T-helper 22 cell (primary cell): ENCODE data around the gene DEPDC4.
"Not testable (repeated sequence)": the region's sequence is repeated elsewhere in the genome, so short reads cannot be mapped to it uniquely, and the experiment has no call there.

Experiments
- DNase-seq: peaks from one replicate; pipeline ENCODE4 v3.0.0-alpha.2; 2020; ENCODE audit warnings: low read depth

DEPDC4 gene

DNA sequence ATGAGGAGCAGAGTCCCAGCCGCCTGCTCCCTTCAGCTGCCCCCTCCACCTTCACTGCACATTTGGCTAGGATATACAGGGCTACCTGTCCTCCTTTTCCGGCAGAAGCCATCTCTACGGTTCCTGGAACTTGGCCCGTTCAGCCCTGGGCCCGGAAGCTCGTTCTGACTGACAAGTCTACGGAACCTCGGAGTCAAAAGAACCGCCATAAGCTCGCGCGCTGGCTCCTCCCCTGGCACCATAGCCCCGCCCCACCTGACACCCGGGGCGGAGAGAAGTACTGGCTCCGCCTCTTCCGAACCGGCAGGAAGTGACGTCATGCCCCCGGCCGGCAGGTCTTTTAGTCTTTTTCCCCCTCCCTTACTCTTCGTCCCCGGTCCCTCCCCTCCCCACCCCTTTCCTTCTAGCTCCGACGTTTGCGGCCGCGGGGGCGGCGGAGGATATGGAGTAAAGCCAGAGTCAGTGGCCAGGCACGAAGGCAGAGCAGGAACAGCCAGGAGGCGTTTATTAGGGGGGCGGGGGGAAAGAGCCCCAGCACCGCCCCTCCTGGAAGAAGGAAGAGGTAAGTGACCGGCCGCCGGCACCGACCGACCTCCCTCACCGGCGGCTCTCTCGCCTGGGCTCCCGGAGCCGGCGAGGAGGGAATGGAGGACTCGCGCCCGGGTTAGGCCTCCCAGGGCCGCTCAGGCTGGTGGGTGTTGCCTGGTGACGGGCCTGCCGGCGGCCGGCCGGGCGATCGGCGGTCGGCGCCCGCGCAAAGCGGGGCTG lies at the start of gene DEPDC4, which contains the start of gene SCYL2:
DEPDC4 (minus strand) TSS at position 245 of the 768 bp plus-strand sequence; CDS start at position 242, 3 bp downstream.
SCYL2 (plus strand) TSS at position 343 of the 768 bp plus-strand sequence. CDS start 15,794 bp downstream, outside the sequence.
- DNase-seq = peak; percentile 85

DNA sequence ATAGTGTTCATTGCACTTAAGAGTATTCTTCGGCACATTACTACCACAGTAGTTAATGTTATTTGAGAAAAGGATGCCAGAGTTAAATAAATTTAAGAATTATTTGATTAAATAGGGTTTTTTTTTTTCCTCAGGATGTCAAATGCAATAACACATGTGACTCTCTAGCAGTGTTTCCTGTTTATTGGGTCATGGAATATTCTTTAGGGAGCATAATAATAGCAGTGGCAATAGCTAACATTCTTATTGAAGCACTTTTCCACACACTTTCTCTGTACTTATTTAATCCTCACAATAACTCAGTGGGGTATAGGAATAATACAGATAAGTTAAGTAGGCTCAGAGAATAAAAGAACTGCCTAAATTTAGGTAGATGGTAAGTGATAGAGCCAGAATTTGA lies 44.4 kb upstream of the DEPDC4 start:
- no peak for DNase-seq

DNA sequence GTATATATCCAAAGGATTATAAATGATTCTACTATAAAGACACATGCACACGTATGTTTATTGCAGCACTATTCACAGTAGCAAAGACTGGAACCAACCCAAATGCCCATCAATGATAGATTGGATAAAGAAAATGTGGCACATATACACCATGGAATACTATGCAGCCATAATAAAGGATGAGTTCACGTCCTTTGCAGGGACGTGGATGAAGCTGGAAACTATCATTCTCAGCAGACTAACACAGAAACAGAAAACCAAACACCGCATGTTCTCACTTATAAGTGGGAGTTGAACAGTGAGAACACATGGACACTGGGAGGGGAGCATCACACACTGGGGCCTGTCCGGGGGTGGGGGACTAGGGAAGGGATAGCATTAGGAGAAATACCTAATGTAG lies 41.3 kb upstream of the DEPDC4 start:
- not testable (repeated sequence) for DNase-seq

DNA sequence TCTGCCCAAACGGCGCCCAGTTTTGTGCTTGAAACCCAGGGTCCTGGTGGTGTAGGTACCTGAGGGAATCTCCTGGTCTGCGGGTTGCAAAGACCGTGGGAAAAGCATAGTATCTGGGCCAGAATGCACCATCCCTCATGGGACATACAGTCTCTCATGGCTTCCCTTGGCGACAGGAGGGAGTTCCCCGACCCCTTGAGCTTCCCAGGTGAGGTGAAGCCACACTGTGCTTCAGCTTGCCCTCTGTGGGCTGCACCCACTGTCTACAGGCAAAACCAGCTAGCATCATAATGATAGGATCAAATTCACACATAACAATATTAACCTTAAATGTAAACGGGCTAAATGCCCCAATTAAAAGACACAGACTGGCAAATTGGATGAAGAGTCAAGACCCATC lies 37.5 kb upstream of the DEPDC4 start:
- not testable (repeated sequence) for DNase-seq

DNA sequence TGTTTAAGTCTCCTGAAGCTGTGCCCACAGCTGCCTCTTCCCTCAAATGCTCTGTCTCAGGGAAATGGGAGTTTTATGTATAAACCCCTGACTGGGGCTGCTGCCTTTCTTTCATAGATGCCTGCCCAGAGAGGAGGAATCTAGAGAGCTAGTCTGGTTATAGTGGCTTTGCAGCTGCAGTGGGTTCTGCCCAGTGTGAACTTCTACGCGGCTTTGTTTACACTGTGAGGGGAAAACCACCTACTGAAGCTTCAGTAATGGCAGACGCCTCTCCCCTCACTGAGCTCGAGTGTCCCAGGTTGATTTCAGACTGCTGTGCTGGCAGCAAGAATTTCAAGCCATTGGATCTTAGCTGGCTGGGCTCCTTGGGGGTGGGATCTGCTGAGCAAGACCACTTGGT lies 37.0 kb upstream of the DEPDC4 start:
- no peak for DNase-seq

DNA sequence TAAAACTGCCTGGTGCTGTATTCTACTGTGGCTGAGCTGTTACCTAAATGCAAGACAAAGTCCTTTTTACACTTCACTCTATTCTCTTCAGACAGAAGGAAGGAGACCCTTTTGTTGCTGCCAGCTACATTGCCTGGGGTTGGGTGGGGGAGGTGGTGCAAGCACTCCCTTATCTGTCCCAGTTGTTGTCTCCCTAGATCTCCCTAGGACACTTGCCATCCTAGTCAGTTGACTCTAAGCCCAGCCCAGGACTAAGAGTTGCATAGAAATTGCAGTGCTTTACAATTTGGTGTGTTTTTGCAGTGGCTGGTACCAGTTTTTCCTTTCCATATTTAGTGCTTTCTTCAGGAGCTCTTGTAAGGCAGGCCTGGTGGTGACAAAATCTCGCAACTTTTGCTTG lies 35.2 kb upstream of the DEPDC4 start:
- no peak for DNase-seq

DNA sequence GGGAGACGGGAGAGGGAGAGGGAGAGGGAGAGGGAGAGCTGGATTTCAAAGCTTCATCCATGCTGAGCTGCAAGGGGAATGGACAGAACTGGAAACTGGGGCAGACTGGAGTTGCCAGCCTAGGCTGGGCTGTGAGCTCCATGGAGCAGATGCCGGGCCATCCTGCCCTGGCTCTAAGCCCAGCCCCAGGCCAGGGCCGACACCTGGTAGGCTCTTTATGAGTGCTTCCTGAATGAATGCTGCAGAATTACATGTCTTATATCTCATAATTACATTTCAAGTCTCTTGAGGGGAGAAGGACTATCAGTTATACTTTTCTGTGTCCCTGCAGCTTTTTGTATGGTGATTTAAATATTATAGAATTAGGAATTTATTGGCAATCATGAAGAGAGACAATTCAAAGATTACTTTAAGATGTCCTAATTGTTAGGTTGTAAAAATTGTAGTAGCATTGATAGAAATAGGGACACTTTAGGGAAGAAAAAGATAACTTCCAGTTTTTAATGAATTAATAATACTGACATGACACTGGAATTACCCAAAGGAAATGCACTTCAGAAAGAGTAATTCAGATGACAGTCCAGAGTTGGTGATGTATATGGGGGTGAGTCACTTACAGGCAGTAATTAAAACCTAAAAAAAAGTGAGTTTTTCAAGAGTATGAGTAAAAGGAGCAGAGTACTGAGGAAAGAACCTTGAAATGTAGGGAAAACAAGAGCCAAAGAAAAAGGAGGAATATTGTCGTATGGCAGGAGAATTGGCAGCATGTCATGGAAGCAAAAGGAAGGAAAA lies 29.1 kb upstream of the DEPDC4 start:
- no peak for DNase-seq

DNA sequence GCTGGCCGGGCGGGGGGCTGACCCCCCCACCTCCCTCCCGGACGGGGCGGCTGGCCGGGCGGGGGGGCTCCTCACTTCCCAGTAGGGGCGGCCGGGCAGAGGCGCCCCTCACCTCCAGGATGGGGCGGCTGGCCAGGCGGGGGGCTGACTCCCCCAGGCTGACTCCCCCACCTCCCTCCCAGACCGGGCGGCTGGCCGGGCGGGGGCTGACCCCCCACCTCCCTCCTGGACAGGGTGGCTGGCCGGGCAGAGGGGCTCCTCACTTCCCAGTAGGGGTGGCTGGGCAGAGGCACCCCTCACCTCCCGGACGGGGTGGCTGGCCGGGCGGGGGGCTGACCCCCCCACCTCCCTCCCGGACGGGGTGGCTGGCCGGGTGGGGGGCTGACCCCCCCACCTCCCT lies 27.5 kb upstream of the DEPDC4 start:
- not testable (repeated sequence) for DNase-seq

DNA sequence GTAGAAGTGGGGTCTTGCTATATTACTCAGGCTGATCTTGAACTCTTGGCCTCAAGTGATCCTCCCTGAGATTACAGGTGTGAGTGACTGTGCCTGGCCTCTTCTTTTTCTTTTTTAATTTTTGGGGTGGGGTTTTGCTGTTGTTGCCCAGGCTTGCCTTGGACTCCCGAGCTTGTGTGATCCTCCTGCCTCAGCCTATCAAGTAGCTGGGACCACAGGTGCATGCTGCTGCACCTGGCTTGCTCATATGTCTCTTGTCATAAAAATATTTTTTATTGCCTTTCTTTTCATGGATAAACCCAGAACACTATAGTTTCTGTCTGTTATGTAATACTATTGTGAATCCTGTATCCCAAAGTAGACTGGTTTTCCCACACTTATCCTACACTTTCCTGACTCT lies 26.1 kb upstream of the DEPDC4 start:
- DNase-seq = no peak

DNA sequence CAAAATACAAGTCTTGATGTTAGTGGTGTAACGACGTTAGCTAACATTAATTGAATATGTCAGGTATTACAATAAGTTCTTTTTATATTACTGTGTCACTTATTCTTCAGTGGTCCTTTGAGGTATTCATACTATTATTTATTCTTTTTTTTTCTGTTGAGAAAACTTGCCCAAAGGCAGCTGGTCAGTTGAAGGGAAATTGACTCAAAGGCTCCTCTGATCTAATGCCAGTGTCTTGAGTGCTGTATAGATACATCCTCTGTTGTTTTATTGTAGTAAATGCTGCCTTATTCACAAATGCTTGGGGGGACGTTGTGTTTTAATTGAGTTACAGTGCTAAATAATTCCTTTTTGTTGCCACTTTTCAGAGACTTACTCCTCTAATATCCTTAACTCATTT lies 23.1 kb upstream of the DEPDC4 start:
- no peak for DNase-seq

DNA sequence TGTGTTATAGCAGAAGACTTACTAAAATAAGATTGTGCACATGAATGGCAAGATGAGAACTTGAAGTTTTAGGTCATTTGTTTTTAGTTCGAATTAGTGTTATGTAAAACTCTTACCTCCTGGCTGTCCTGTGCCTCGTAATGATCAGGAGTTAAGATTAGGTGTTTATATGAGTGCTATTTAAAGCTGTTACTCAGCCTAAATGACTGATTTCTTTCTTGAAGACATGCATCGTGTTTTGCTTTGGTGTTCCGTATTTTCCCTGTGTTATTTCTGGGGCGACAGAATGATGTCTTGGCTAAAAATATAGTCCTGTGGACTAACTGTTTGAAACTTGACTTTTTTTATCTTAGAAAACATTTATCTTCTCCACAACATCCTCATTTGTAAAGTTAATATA lies 22.2 kb upstream of the DEPDC4 start:
- no peak for DNase-seq

DNA sequence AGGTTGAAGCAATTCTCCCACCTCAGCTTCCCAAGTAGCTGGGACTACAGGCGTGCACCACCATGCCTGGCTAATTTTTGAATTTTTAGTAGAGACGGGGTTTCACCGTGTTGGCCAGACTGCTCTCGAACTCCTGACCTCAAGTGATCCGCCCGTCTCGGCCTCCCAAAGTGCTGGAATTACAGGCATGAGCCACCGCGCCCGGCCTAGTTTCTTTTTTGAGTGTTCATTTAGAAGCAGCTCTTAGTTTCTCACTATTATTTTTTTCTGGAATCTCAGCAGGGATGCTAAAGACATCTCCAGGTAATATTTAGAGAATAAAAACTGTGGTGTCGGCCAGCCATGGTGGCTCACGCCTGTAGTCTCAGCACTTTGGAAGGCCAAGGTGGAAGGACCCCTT lies 17.7 kb upstream of the DEPDC4 start:
- DNase-seq = not testable (repeated sequence)

DNA sequence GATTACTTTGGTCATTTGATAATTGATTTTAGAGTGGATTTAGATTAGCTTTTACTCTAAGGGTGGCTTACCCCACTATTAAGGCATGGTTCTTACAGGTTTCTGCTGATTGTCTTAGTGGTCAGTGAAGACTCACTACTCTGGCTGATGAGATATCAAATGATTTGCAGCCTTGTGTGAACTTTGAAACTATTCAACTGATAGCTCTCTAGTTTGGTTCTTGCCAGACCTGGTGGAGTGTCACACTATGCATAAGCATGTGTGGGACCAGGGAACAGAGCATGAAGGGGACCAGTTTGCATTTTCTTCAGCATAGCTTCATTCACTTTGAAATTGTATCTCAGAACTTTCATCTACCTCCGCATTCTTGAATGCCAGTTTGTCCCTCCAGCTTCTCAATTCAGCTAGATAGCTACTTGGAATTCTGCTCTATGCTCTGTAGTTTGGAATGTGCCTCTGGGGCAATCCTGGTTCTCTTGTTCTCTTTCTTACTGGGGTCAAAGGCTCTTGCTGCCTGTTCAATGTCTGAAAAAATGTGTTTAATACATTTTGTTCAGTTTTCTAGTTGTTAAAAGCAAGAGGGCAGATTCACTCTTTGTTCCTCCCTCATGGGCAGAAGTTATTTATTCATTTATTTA lies 12.8 kb upstream of the DEPDC4 start:
- no peak for DNase-seq

DNA sequence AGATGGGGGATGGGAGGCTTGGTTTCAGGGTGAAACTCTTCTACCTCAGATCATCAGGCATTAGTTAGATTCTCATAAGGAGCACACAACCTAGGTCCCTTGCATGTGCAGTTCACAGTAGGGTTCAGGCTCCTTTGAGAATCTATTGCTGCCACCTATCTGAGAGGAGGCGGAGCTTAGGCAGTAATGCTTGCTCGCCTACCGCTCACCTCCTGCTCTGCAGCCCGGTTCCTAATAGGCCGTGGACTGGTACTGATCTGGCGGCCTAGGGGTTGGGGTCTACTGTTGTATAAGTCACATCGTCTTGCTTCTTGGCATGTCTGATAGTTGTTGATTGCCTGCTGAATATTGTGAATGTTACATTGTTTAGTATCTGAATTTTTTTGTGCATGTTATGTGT lies 12.3 kb upstream of the DEPDC4 start:
- no peak for DNase-seq

DNA sequence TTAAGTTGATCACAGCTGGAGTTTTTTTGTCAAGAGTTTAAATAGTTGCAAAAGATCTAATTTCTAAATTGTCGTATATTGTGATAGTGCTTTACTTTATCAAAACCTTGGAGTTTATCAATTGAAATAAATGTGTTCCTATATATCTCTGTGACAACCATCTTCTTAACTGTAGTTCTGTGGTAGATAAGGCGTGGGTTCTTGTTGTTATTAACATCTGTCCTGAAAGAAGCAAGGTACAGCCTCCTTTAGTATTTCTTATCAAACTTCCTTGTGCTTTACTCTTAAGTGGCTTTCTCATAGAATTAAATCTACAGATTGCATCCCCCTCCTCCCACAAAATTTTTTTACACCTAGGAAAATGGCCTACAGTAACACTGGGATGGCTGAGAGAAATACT lies 7.4 kb upstream of the DEPDC4 start:
- DNase-seq = no peak

DNA sequence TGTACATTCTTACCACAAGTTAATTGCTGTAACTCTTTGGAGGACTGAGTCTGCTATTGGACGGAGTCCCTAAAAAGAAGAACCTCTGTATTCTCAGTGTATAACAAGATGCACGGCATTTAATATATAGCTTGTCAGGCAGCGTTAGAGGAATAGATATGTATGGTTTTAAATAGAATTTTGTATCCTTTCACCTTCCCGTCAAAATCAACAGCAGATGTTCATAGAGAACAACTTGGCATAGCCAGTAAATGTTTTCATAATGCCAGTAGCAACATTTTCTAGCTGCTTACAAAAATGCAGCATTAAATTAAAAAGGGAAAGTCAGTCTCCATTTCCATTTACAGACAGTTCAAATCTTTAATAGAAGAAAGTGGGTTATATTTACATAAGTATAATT lies 6.9 kb upstream of the DEPDC4 start:
- no peak for DNase-seq

DNA sequence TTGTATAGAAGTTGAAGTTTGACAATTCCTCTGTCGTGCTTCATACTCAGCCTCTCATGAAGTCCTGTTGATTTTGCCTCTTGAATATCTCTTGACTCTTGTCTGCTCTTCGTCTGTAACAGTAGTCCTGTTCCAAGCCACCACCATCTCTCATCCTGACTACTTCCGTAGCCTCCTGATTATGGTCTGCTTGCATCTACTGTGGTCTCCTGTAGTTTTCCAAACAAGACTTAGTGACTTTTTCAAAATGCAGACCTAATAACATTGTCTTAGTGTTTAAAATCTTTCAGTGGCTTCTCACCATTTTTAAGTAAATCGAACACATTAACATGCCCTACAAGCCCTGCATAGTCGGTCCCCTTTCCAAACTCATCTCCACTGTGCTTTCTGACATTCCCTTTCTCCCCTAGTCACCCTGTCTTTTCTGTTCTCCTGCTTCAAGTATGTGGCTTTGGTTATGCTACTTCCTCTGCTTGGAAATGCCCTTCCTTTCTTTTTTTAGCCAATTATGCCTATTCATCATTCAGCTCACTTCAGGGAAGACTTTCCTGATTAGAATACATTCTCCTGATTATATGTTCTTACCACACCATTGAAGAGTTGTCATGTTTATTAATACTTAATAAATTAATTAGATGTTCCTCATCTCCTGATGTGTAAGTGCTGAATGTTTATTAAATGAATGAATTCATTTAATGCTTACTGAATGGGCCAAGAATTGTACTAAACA lies 2.1 kb upstream of the DEPDC4 start:
- DNase-seq = no peak

DNA sequence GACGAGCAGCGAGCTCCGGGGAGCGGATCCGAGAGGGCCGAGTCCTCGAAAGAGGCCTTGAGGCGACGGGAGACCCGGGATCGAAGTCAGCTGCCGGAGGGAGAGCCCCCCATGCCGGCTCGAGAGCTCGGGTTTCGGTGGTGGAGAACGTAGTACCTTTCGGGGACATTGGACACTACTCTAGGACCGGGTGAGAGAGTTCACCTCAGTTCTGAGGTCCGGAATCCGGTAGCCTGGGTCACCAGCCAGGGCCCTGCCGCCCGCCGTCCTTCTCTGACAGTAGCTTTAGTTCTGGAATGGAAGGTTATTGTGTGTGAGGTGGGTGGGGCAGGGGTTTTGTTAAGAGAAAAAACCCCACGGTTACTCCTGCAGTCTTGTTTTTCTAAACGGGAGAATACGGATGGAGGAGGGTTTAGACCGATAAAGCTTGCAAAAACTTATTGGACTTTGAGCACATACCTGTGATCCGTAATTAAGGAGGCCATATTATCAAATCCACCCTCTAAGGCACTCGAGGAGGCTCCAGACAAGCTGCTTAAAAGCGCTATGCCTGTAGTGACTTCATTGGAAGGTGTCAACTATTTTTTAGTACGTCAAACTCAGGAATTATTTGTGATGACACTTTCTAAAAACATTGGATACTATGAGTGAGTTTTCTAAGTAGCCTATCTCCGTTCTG lies 863 bp upstream of the DEPDC4 start:
- no peak for DNase-seq

DNA sequence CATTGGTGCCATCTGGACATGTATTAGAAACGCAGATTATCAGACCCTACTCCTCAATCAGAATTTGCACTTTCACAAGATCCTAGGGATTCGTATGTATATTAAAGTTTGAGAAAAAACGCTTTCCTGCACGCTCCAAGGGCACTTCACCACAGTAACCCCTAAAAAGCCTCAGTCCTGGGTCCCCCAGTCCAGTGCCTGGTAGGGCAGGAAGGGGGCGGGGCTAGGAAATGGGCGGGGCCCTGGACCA lies 369 bp downstream of the DEPDC4 start:
- DNase-seq = peak; percentile 84

DNA sequence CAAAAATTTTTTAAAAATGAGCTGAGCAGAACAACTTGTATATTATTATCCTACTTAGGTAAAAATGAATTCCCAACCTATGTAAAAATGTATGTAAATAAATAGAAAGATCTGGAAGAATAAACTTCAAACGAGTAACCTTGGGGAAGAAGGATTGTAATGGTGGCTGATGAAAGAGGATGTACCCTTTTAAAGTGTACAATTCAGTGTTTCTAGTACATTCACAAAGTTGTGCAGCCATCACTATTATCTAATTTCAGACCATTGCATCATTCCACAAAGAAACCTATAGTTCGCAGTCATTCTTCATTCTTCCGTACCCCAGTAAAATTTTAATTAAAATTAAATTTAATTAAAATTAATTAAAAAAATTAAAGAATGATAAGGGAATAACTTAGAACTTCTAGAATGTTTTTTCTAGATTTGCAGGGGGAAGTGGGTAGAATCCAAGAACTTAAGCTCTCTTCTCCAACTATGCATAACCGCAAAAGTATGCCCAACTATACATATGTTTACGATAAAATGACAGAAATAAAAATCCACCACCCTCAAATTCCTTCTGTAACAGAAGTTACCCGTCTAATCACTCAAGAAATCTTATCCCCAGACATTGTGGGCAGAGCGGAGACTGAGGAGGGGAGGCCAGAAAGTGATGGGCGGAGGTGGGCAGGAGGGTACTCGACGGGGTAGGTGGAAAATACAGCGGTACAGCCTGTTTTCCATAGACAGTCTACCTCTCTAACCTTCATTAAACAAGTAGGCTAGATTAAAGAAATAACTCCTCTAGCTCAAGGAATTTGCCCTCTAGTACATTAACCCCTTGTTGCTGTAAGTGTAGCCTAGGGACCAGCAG lies 921 bp downstream of the DEPDC4 start:
- DNase-seq = no peak

DNA sequence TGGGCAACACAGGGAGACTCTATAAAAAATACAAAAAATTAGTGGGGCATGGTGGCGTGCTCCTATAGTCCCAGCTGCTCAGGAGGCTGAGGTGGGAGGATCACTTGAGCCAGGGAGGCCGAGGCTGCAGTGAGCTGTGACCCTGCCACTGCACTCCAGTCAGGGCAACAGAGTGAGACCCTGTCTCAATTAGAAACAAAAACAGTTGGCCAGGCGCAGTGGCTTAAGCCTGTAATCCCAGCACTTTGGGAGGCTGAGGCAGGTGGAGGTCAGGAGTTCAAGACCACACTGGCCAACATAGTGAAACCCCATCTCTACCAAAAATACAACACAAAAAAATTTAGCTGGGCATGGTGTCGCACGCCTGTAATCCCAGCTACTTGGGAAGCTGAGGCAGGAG lies 1.8 kb downstream of the DEPDC4 start:
- DNase-seq = not testable (repeated sequence)
